A673 (cell line): ENCODE data around the gene DMGDH.

Experiments
- CTCF ChIP-seq: fragments of 300-800, 200-600 bp; sonication (generic); conservative IDR thresholded peaks from 2 replicates; pipeline ENCODE4 v1.5.1; 2017; ENCODE audit warnings: low read depth, mild to moderate bottlenecking, antibody characterized with exemption, low read length, moderate library complexity, mixed read lengths
- EZH2 ChIP-seq: fragments of 200-600 bp; sonication (generic); IDR thresholded peaks from 2 replicates; pipeline ENCODE4 v1.6.1; 2017; ENCODE audit warnings: borderline replicate concordance, low read depth, mild to moderate bottlenecking, mixed read lengths, antibody characterized with exemption, low read length; ENCODE audit not compliant: poor library complexity, severe bottlenecking

DNA sequence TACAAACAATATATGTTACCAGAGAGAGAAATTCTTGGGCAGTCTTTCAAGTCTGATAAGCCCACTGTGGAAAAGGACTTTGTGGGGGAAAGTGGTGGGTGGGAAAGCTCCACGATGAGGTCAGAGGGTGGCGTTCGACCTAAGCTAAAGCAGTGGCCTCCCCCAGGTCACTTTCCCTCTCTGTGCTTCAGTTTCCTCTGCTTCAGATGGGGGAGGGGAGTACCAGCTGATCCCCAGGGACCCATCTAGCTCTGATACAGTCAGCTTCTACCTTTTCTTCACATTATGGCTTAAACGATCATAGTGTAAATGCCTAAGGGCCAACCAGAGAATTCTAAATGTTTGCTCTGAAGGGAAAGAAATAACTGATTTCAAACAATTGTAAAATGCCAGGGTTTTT is 47.7 kb downstream of the DMGDH start:
- TF ChIP-seq EZH2 (no peak), CTCF (no peak)
